Effector memory CD8-positive, alpha-beta T cell (primary cell): ENCODE measurements around the gene TIMM29.

Source experiments
- ATAC-seq: fragments of 150-1000 bp; cut with Tn5 transposase; replicated peaks from 2 replicates; pipeline ENCODE4 v1.10.0; 2021; ENCODE audit warnings: mild to moderate bottlenecking, moderate library complexity
- DNase-seq, 3 experiments: peaks; one replicate each; pipeline ENCODE4 v3.0.0; 2021
- H3K27ac Mint-ChIP-seq, 2 donors: one replicate each; pipeline ENCODE4 v1.8.0; 2022; ENCODE audit warnings: mild to moderate bottlenecking in 2 of 2, mixed read lengths in 2 of 2, moderate library complexity in 2 of 2
- H3K27me3 Mint-ChIP-seq, 2 donors: one replicate each; pipeline ENCODE4 v1.8.0; 2022; ENCODE audit warnings: mixed read lengths in 2 of 2
- H3K36me3 Mint-ChIP-seq: one replicate; pipeline ENCODE4 v1.8.0; 2022; ENCODE audit warnings: mild to moderate bottlenecking, moderate library complexity, mixed read lengths; ENCODE audit not compliant: insufficient read depth
- H3K4me1 Mint-ChIP-seq, 2 donors: one replicate each; pipeline ENCODE4 v1.8.0; 2022; ENCODE audit warnings: low read depth in 2 of 2, mixed read lengths in 2 of 2
- H3K4me3 Mint-ChIP-seq, 2 donors: one replicate each; pipeline ENCODE4 v1.8.0; 2022; ENCODE audit warnings: mild to moderate bottlenecking in 2 of 2, mixed read lengths in 2 of 2, moderate library complexity in 2 of 2
- H3K9me3 Mint-ChIP-seq, 2 donors: one replicate each; pipeline ENCODE4 v1.8.0; 2022; ENCODE audit warnings: mixed read lengths in 2 of 2

Gene TIMM29

DNA sequence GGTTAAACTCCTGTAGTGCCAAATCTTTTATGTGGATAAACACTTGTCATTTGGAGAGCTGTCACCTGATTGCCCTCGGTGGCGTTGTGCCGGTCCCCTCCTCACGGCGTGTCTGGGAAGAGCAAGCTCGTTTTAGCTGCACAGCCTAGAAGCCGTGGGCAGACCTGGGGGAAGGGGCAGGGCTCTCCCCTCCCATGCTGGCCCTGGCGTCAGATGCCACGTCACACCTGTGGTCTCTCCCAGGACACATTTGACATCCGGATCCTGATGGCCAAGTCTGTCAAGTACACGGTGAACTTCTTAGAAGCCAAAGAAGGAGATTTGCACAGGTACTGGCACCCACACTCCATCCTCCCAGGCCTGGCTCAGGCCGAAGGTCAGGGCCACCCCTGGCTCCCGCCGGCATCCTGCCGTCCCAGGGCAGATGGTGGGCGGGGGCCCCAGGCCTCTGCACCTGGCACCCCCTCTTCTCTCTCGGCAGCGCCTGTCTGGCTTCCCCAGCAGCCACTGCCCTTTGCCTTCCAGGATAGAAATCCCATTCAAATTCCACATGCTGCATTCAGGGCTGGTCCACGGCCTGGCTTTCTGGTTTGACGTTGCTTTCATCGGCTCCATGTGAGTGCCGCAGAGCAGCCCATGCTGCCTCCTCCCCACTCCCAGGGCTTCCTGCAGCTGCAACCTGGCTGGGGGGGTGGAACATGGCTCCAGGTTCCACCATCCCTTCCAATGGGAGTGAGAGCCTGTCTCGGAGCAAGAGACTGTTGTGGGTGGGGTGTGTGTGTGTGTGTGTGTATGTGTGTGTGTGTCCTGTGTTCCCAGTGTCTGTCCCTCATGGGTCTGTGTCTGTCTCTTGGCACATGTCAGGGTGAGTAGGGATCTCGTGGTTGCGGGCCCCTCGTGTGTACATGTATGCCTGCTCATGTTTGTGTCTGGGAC lies 9.0 kb upstream of the TIMM29 start:
- Mint-ChIP-seq H3K27ac (no peak overlapping the region), H3K27me3 (no peaks in the 10 kb centered on the region), H3K36me3 (peaks cover 6% of the 10 kb centered on the region), H3K4me3 (no peak overlapping the region), H3K4me1 (peaks cover 0 to 2% of the 10 kb centered on the region in 2 donors), H3K9me3 (no peaks in the 10 kb centered on the region)
- ATAC-seq = no peak
- DNase-seq = no peak

- ATAC-seq (no peak), DNase-seq (no peak)
- no peaks in the 10 kb centered on the region for H3K27me3 Mint-ChIP-seq
- H3K4me3 Mint-ChIP-seq = no peak overlapping the region
- peaks cover 0 to 4% of the 10 kb centered on the region in 2 donors for H3K4me1 Mint-ChIP-seq
- no peaks in the 10 kb centered on the region for H3K9me3 Mint-ChIP-seq
- no peak overlapping the region for H3K27ac Mint-ChIP-seq
- peaks cover 6% of the 10 kb centered on the region for H3K36me3 Mint-ChIP-seq
These were observed 8.3 kb upstream of the TIMM29 start for GRCh38 chr19:10920288-10920655.

DNA sequence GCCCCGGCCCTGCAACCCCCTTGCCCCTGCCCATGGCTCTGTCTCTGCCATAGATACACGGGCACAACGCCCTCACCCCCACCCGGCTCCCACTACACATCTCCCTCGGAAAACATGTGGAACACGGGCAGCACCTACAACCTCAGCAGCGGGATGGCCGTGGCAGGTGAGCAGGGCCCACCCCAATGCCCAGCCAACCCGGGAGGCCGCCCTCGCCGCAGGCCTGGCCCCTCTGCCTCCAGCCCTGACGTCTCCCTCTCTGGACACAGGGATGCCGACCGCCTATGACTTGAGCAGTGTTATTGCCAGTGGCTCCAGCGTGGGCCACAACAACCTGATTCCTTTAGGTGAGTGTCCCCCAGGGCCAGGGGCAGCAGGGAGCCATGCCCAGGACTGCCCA lies 7.8 kb upstream of the TIMM29 start:
- no peak overlapping the region for H3K27ac Mint-ChIP-seq
- no peaks in the 10 kb centered on the region for H3K27me3 Mint-ChIP-seq
- peaks cover 7% of the 10 kb centered on the region for H3K36me3 Mint-ChIP-seq
- ATAC-seq (no peak), DNase-seq (no peak)
- H3K4me1 Mint-ChIP-seq = peaks cover 0 to 5% of the 10 kb centered on the region in 2 donors
- no peaks in the 10 kb centered on the region for H3K9me3 Mint-ChIP-seq
- H3K4me3 Mint-ChIP-seq = no peak overlapping the region

- no peak for DNase-seq
- Mint-ChIP-seq H3K27me3 (no peaks in the 10 kb centered on the region), H3K27ac (no peak overlapping the region), H3K36me3 (peaks cover 12% of the 10 kb centered on the region), H3K4me1 (peaks cover 0 to 5% of the 10 kb centered on the region in 2 donors), H3K9me3 (no peaks in the 10 kb centered on the region), H3K4me3 (no peak overlapping the region)
- no peak for ATAC-seq
These were observed 7.3 kb upstream of the TIMM29 start for GRCh38 chr19:10921199-10921909.

GRCh38 chr19:10921910-10922637 lies 6.5 kb upstream of the TIMM29 start:
- no peak overlapping the region for H3K4me3 Mint-ChIP-seq
- H3K36me3 Mint-ChIP-seq = peaks cover 12% of the 10 kb centered on the region
- H3K27me3 Mint-ChIP-seq = no peaks in the 10 kb centered on the region
- H3K4me1 Mint-ChIP-seq = peaks cover under 1 to 5% of the 10 kb centered on the region in 2 donors
- H3K9me3 Mint-ChIP-seq = no peaks in the 10 kb centered on the region
- DNase-seq (no peak), ATAC-seq (no peak)
- peak overlapping the region in 1 of 2 donors; percentile 66 for H3K27ac Mint-ChIP-seq

- no peak overlapping the region for H3K4me3 Mint-ChIP-seq
- peaks cover 6 to 9% of the 10 kb centered on the region in 2 donors for H3K4me1 Mint-ChIP-seq
- no peaks in the 10 kb centered on the region for H3K27me3 Mint-ChIP-seq
- H3K27ac Mint-ChIP-seq = peak overlapping the region; percentile 23 to 66
- peaks cover 12% of the 10 kb centered on the region for H3K36me3 Mint-ChIP-seq
- DNase-seq = no peak
- no peaks in the 10 kb centered on the region for H3K9me3 Mint-ChIP-seq
- no peak for ATAC-seq
These were observed 6.0 kb upstream of the TIMM29 start for GRCh38 chr19:10922638-10923014.

GRCh38 chr19:10923260-10924112 lies 5.1 kb upstream of the TIMM29 start:
- H3K9me3 Mint-ChIP-seq = no peaks in the 10 kb centered on the region
- peaks cover 12% of the 10 kb centered on the region for H3K36me3 Mint-ChIP-seq
- H3K27me3 Mint-ChIP-seq = no peaks in the 10 kb centered on the region
- H3K27ac Mint-ChIP-seq = peak overlapping the region in 1 of 2 donors; percentile 69
- H3K4me1 Mint-ChIP-seq = peaks cover 12 to 14% of the 10 kb centered on the region in 2 donors
- no peak for ATAC-seq
- no peak overlapping the region for H3K4me3 Mint-ChIP-seq
- DNase-seq = no peak

- H3K27me3 Mint-ChIP-seq = no peaks in the 10 kb centered on the region
- peak overlapping the region; percentile 62 to 69 for H3K27ac Mint-ChIP-seq
- peaks cover 19% of the 10 kb centered on the region for H3K36me3 Mint-ChIP-seq
- ATAC-seq (no peak), DNase-seq (no peak)
- H3K9me3 Mint-ChIP-seq = no peaks in the 10 kb centered on the region
- H3K4me3 Mint-ChIP-seq = no peak overlapping the region
- peaks cover 12 to 19% of the 10 kb centered on the region in 2 donors for H3K4me1 Mint-ChIP-seq
These were observed 4.0 kb upstream of the TIMM29 start for GRCh38 chr19:10924597-10924996.

- peaks cover 22 to 24% of the 10 kb centered on the region in 2 donors for H3K4me1 Mint-ChIP-seq
- peak overlapping the region; percentile 89 to 90 for H3K4me3 Mint-ChIP-seq
- ATAC-seq = peak; percentile 1
- no peaks in the 10 kb centered on the region for H3K27me3 Mint-ChIP-seq
- no peaks in the 10 kb centered on the region for H3K9me3 Mint-ChIP-seq
- peak overlapping the region; percentile 89 to 90 for H3K27ac Mint-ChIP-seq
- peaks cover 43% of the 10 kb centered on the region for H3K36me3 Mint-ChIP-seq
- DNase-seq = peak in 1 of 3 experiments; percentile 8
These were observed 665 bp upstream of the TIMM29 start for GRCh38 chr19:10927730-10928562.

DNA sequence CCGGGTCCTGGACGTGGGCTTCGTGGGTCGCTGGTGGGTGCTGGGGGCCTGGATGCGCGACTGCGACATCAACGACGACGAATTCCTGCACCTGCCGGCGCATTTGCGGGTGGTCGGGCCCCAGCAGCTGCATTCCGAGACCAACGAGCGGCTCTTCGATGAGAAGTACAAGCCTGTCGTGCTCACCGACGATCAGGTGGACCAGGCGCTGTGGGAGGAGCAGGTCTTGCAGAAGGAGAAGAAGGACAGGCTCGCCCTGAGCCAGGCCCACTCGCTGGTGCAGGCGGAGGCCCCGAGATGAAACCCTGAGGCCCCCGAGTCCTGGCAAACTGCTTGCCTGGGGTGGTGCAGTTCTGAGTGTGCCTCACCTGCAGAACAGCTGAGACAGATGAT lies 787 bp downstream of the TIMM29 start:
- Mint-ChIP-seq H3K27ac (peak overlapping the region; percentile 74 to 90), H3K4me1 (peaks cover 22% of the 10 kb centered on the region in 2 donors), H3K36me3 (peaks cover 55% of the 10 kb centered on the region), H3K4me3 (peak overlapping the region; percentile 89 to 90), H3K9me3 (no peaks in the 10 kb centered on the region), H3K27me3 (no peaks in the 10 kb centered on the region)
- DNase-seq (no peak), ATAC-seq (no peak)

GRCh38 chr19:10935371-10936059 lies 6.9 kb downstream of the TIMM29 start:
- Mint-ChIP-seq H3K27ac (no peak overlapping the region), H3K9me3 (no peaks in the 10 kb centered on the region), H3K36me3 (peaks cover 38% of the 10 kb centered on the region), H3K27me3 (no peaks in the 10 kb centered on the region), H3K4me1 (peaks cover 8 to 11% of the 10 kb centered on the region in 2 donors), H3K4me3 (no peak overlapping the region)
- DNase-seq (no peak), ATAC-seq (no peak)
